Left ventricle myocardium inferior (tissue), 1 donor: Measurements from ENCODE around the gene PRR23E. TPM values are rescaled to one million over a fixed set of nuclear protein-coding genes. Genes with fewer than 3 reads are reported as not detected.

Source experiments
- DNase-seq: peaks from one replicate; pipeline ENCODE4 v3.0.0-alpha.2; 2020
- H3K27ac ChIP-seq: fragments of 200-600 bp; replicated peaks from 2 replicates; pipeline ENCODE4 v1.8.0; 2021
- H3K27me3 ChIP-seq: fragments of 200-600 bp; 2 replicates; pipeline ENCODE4 v1.8.0; 2021; ENCODE audit warnings: low read depth
- H3K36me3 ChIP-seq: fragments of 200-600 bp; 2 replicates; pipeline ENCODE4 v1.8.0; 2021
- H3K4me1 ChIP-seq: fragments of 200-600 bp; 2 replicates; pipeline ENCODE4 v1.8.0; 2021
- H3K4me3 ChIP-seq: fragments of 200-600 bp; 2 replicates; pipeline ENCODE4 v1.8.0; 2021; ENCODE audit warnings: mild to moderate bottlenecking, moderate library complexity
- H3K9me3 ChIP-seq: fragments of 200-600 bp; replicated peaks from 2 replicates; pipeline ENCODE4 v1.8.0; 2021
- CTCF ChIP-seq: fragments of 200-600 bp; IDR thresholded peaks from 2 replicates; pipeline ENCODE4 v1.8.0; 2021; ENCODE audit warnings: antibody characterized with exemption, mild to moderate bottlenecking, borderline replicate concordance
- intact Hi-C: fragments of 100-400 bp; cut with micrococcal nuclease; formaldehyde crosslinking; loops from one replicate; pipeline ENCODE4 v1.11.0; 2022
- long read RNA-seq: library from polyadenylated mRNA; unstranded; transcript quantifications from one replicate; pipeline ENCODE4 v2.0.0, GENCODE V29; 2021
- total RNA-seq: library from RNA; stranded (reverse); fragmentation: NEBNext Ultra II Directional; extraction: Animal tissue kit (Norgen Biotek cat#: 25700); gene quantifications from one replicate; pipeline ENCODE4 v1.2.1, GENCODE V29; 2021
- donor health status: DM: no; HTN: yes; CAD: no; lungs with severe emphysema.

PRR23E gene
- total RNA-seq: not detected
- long read RNA-seq: 0 reads

GRCh38 chr3:127192576-127193232, at the start of gene PRR23E:
Gene PRR23E (plus strand): TSS chr3:127193131. CDS start chr3:127196686, 3,555 bp downstream.
- intact Hi-C loops: no loop called here
- peaks cover 23% of the 10 kb centered on the region for H3K9me3 ChIP-seq
- H3K27me3 ChIP-seq: peaks cover 29% of the 10 kb centered on the region
- no peak within 1 kb of the TSS for H3K4me3 ChIP-seq
- no peak for DNase-seq
- no peak for TF ChIP-seq CTCF
- H3K27ac ChIP-seq: no peak within 1 kb of the TSS
- H3K4me1 ChIP-seq: no peaks in the 10 kb centered on the region
- no peaks in the 10 kb centered on the region for H3K36me3 ChIP-seq

- H3K4me3 ChIP-seq: no peak overlapping the region
- H3K4me1 ChIP-seq: peaks cover 13% of the 10 kb centered on the region
- no peaks in the 10 kb centered on the region for H3K27me3 ChIP-seq
- H3K36me3 ChIP-seq: no peaks in the 10 kb centered on the region
- H3K9me3 ChIP-seq: peaks cover 4% of the 10 kb centered on the region
- no peak overlapping the region for H3K27ac ChIP-seq
- no peak for TF ChIP-seq CTCF
- intact Hi-C loops: no loop called here
- DNase-seq: no peak
These were observed 49.8 kb upstream of the PRR23E start for GRCh38 chr3:127143172-127143571.

- peaks cover 4% of the 10 kb centered on the region for H3K9me3 ChIP-seq
- peaks cover 9% of the 10 kb centered on the region for H3K27me3 ChIP-seq
- H3K27ac ChIP-seq: no peak overlapping the region
- TF ChIP-seq CTCF: no peak
- H3K36me3 ChIP-seq: no peaks in the 10 kb centered on the region
- intact Hi-C loops: no loop called here
- no peak for DNase-seq
- no peak overlapping the region for H3K4me3 ChIP-seq
- H3K4me1 ChIP-seq: peaks cover 4% of the 10 kb centered on the region
These were observed 48.3 kb upstream of the PRR23E start for GRCh38 chr3:127144631-127145030.

- intact Hi-C loops: no loop called here
- DNase-seq: no peak
- H3K4me1 ChIP-seq: no peaks in the 10 kb centered on the region
- H3K27ac ChIP-seq: no peak overlapping the region
- H3K9me3 ChIP-seq: peaks cover 4% of the 10 kb centered on the region
- no peak for TF ChIP-seq CTCF
- H3K36me3 ChIP-seq: no peaks in the 10 kb centered on the region
- peaks cover 9% of the 10 kb centered on the region for H3K27me3 ChIP-seq
- H3K4me3 ChIP-seq: no peak overlapping the region
These were observed 47.7 kb upstream of the PRR23E start for GRCh38 chr3:127145266-127145665.

GRCh38 chr3:127147291-127147885, 45.5 kb upstream of the PRR23E start:
- Histone ChIP-seq H3K36me3 (no peaks in the 10 kb centered on the region), H3K27ac (no peak overlapping the region), H3K9me3 (peaks cover 4% of the 10 kb centered on the region), H3K4me1 (no peaks in the 10 kb centered on the region), H3K27me3 (peaks cover 9% of the 10 kb centered on the region), H3K4me3 (no peak overlapping the region)
- TF ChIP-seq CTCF: no peak
- intact Hi-C loops: no loop called here
- no peak for DNase-seq
